Heart left ventricle (tissue), 16 donors: ENCODE measurements around the gene SCUBE2. TPM values are rescaled to one million over a fixed set of nuclear protein-coding genes. Genes with fewer than 3 reads are reported as not detected.

Experiments used
- ATAC-seq, 4 donors: fragments of 200-7000 bp; cut with Tn5 transposase; one replicate each; pipeline ENCODE4 v1.9.1; 2020 to 2022; ENCODE audit warnings: moderate library complexity in 4 of 4, mild to moderate bottlenecking in 3 of 4, moderate number of reproducible peaks in 1 of 4
- DNase-seq, 5 donors: peaks; one replicate each; pipeline ENCODE4 v3.0.0-alpha.2; 2020
- H3K27ac ChIP-seq, 12 donors: fragments of 200-600 bp; sonication (generic) in 4 of 12; one replicate each; pipeline versions ENCODE4 v1.5.0 to v1.8.0; 2016 to 2022; ENCODE audit warnings: mild to moderate bottlenecking in 2 of 12
- H3K27me3 ChIP-seq, 9 donors: fragments of 200-600 bp; sonication (generic) in 2 of 9; one replicate each; pipeline versions ENCODE4 v1.5.1 to v1.8.0; 2016 to 2022; ENCODE audit warnings: mild to moderate bottlenecking in 3 of 9
- H3K36me3 ChIP-seq, 9 donors: fragments of 200-600 bp; sonication (generic) in 2 of 9; one replicate each; pipeline versions ENCODE4 v1.5.0 to v1.8.0; 2018 to 2022; ENCODE audit warnings: mild to moderate bottlenecking in 2 of 9
- H3K4me1 ChIP-seq, 12 donors: fragments of 200-600 bp; sonication (generic) in 4 of 12; one replicate each; pipeline versions ENCODE4 v1.5.0 to v1.8.0; 2016 to 2022; ENCODE audit warnings: mild to moderate bottlenecking in 3 of 12
- H3K4me3 ChIP-seq, 12 donors: fragments of 200-600 bp; sonication (generic) in 4 of 12; one replicate each; pipeline versions ENCODE4 v1.5.0 to v1.8.0; 2017 to 2022; ENCODE audit warnings: mild to moderate bottlenecking in 9 of 12, moderate library complexity in 4 of 12
- H3K9me3 ChIP-seq, 12 donors: fragments of 200-600 bp; sonication (generic) in 4 of 12; one replicate each; pipeline versions ENCODE4 v1.5.0 to v1.8.0; 2016 to 2022; ENCODE audit warnings: mild to moderate bottlenecking in 1 of 12
- CTCF ChIP-seq, 12 donors: fragments of 200-600 bp; sonication (generic) in 4 of 12; IDR thresholded peaks; one replicate each; pipeline versions ENCODE4 v1.5.0 to v1.8.0; 2018 to 2022; ENCODE audit warnings: antibody characterized with exemption in 12 of 12, mild to moderate bottlenecking in 5 of 12
- POLR2A ChIP-seq, 2 donors: fragments of 450-650 bp; IDR thresholded peaks; one replicate each; pipeline ENCODE4 v1.6.1; 2017; ENCODE audit warnings: antibody characterized with exemption in 2 of 2, mild to moderate bottlenecking in 2 of 2, moderate library complexity in 2 of 2
- WGBS, 4 donors: extraction: QIAGEN DNeasy Blood & Tissue Kit in 2 of 4; methylation state at CpG; one replicate each; pipeline versions ENCODE4 v1.1.5 to v1.1.7; 2013 to 2018; 5-methylcytosine and 5-hydroxymethylcytosine counted together
- intact Hi-C, 10 donors: fragments of 100-400 bp; cut with DNase I; formaldehyde crosslinking; loops; one replicate each; pipeline versions ENCODE4 v1.11.1 to v1.14.2; 2022
- microRNA-seq, 4 donors: library from miRNA; unstranded; fragments of <30 nt; microRNA quantifications; one replicate each; pipeline versions ENCODE4 to v1.2.0, GENCODE V29; 2017 to 2020
- polyA plus RNA-seq, 2 donors: library from polyadenylated mRNA; stranded (reverse); fragments of 200-250 nt; gene quantifications; one replicate each; pipeline ENCODE4 v1.2.3, GENCODE V29; 2013
- total RNA-seq, 9 donors: library from RNA; depleted of rRNA in 2 of 9; stranded (reverse); fragments of >200 nt in 2 of 9; fragmentation: NEBNext Ultra II Directional in 3 of 9; extraction: Animal tissue kit (Norgen Biotek cat#: 25700) in 3 of 9; gene quantifications; one replicate each; pipeline versions ENCODE4 v1.1.0 to v1.2.4, GENCODE V29; 2016 to 2023
- donor health status: ischemic (EF 13 %, LVEDD 7.1; RV severe dilation, severe dysfunction).
- donor health status: healthy with polysubstance abuse.
- donor health status: DM: no; HTN: yes; CAD: no.
- donor health status: DM: no; HTN: no; CAD: no.
- donor health status: ischemic (EF 25% LVEDD 6.9; RV normal size, moderate dysfunction).
- donor health status: ischemic (EF 25% LVEDD 5.7; RV mildly dilated, moderate dysfunction).
- donor health status: healthy.
- donor health status: DM: yes; HTN: yes; CAD: no.
- donor health status: ischemic (EF 35%, LVEDD 5.7; RV mildly dilated, moderate dysfunction).
- donor health status: nonischemic (EF 11% LVEDD 7.7; RV severe dilation, severe dysfunction).
- donor health status: DM: yes; HTN: yes; CAD: no.
- donor health status: PGD.
- donor health status: ischemic (EF 29% LVEDD 5.4; RV normal size, mild dysfunction).
- donor health status: nonischemic (EF 23%, LVEDD 6.1; RV moderate dilation, normal function).

The SCUBE2 gene
- total and polyA plus RNA-seq, 11 donors: 0.08 to 4.3 (median 0.83) TPM

- no peaks in the 10 kb centered on the region for H3K27me3 ChIP-seq
- intact Hi-C loops: no loop called here
- H3K27ac ChIP-seq: no peak overlapping the region
- no peaks in the 10 kb centered on the region for H3K4me1 ChIP-seq
- ATAC-seq (no peak), DNase-seq (no peak)
- peaks cover 0 to 6% (median 0%) of the 10 kb centered on the region in 9 donors for H3K36me3 ChIP-seq
- H3K4me3 ChIP-seq: no peak overlapping the region
- no peaks in the 10 kb centered on the region for H3K9me3 ChIP-seq
- 76 to 86% (median 79%) methylated on average over 1 of the region's 1 CpG for WGBS, 4 donors
- TF ChIP-seq CTCF (IDR thresholded peaks at IDR 0.05) (no peak), POLR2A (IDR thresholded peaks at IDR 0.05) (no peak)
These were observed 119.5 kb downstream of the SCUBE2 start for GRCh38 chr11:8971924-8972316.

GRCh38 chr11:8971196-8971923 lies 120.0 kb downstream of the SCUBE2 start:
- Histone ChIP-seq H3K4me3 (no peak overlapping the region), H3K27ac (no peak overlapping the region), H3K27me3 (no peaks in the 10 kb centered on the region), H3K36me3 (peaks cover 0 to 6% (median 0%) of the 10 kb centered on the region in 9 donors), H3K9me3 (no peaks in the 10 kb centered on the region), H3K4me1 (no peaks in the 10 kb centered on the region)
- ATAC-seq: no peak
- no peak for TF ChIP-seq CTCF (IDR thresholded peaks at IDR 0.05)
- no peak for TF ChIP-seq POLR2A (IDR thresholded peaks at IDR 0.05)
- intact Hi-C loops: no loop called here
- WGBS, 4 donors: 84 to 95% (median 90%) methylated on average over 2 of the region's 2 CpGs
- DNase-seq: no peak

Small RNA genes lying within 50 kb of the gene (microRNA-seq; reads per million reads assigned to microRNA genes)
- 0 reads per million in 4 donors for gene MIR5691

Other genes starting within 250 kb of the SCUBE2 start
- 10 to 100 TPM; 21.6 to 39.9 (median 27.4) TPM for gene AKIP1, start 180.4 kb downstream of the SCUBE2 start, total RNA-seq
- gene AKIP1, start 180.4 kb downstream of the SCUBE2 start, polyA plus RNA-seq: 10 to 100 TPM; 17.7 to 31.1 TPM
- not detected for gene C11orf16, start 158.7 kb downstream of the SCUBE2 start, total RNA-seq
- gene C11orf16, start 158.7 kb downstream of the SCUBE2 start, polyA plus RNA-seq: not detected
- not detected for gene ASCL3, start 148.6 kb downstream of the SCUBE2 start, total RNA-seq
- gene ASCL3, start 148.6 kb downstream of the SCUBE2 start, polyA plus RNA-seq: not detected
- gene TMEM9B, start 127.2 kb downstream of the SCUBE2 start, total RNA-seq: 10 to 100 TPM; 39.9 to 58.3 (median 46.5) TPM
- gene TMEM9B, start 127.2 kb downstream of the SCUBE2 start, polyA plus RNA-seq: 10 to 100 TPM; 38.8 to 79.5 TPM
- gene NRIP3, start 87.6 kb downstream of the SCUBE2 start, total RNA-seq: 1 to 10 TPM in 4 of 9 donors, under 1 TPM in 5; 0.24 to 3.4 (median 0.63) TPM
- gene NRIP3, start 87.6 kb downstream of the SCUBE2 start, polyA plus RNA-seq: under 1 TPM; 0.23 to 0.26 TPM
- gene DENND5A, start 173.8 kb upstream of the SCUBE2 start, total RNA-seq: 100 to 1,000 TPM; 104 to 175 (median 118) TPM
- 10 to 100 TPM; 44.5 to 94.2 TPM for gene DENND5A, start 173.8 kb upstream of the SCUBE2 start, polyA plus RNA-seq
- 10 to 100 TPM; 17.7 to 27.8 (median 22.6) TPM for gene TMEM41B, start 223.0 kb upstream of the SCUBE2 start, total RNA-seq
- 10 to 100 TPM; 14.8 to 21.7 TPM for gene TMEM41B, start 223.0 kb upstream of the SCUBE2 start, polyA plus RNA-seq